Body of pancreas (tissue), 4 donors: Measurements from ENCODE around the gene VWDE. TPM values are rescaled to one million over a fixed set of nuclear protein-coding genes. Genes with fewer than 3 reads are reported as not detected.

ENCODE experiments used
- ATAC-seq: fragments of 150-250 bp; one replicate; pipeline ENCODE4 v1.9.1; 2016
- DNase-seq, 4 donors: peaks; one replicate each; pipeline ENCODE4 v3.0.0-alpha.2; 2019
- H3K27ac ChIP-seq, 4 donors: fragments of 200-600 bp; sonication (generic); 1 replicate in 3 of 4; 2 replicates in 1 of 4; pipeline versions ENCODE4 v1.5.1 to v1.6.1; 2016 to 2019; ENCODE audit warnings: mild to moderate bottlenecking in 1 of 4, mixed read lengths in 1 of 4, moderate library complexity in 1 of 4
- H3K27me3 ChIP-seq, 2 donors: fragments of 200-600 bp; sonication (generic); one replicate each; pipeline ENCODE4 v1.6.0; 2016; ENCODE audit warnings: mild to moderate bottlenecking in 1 of 2
- H3K36me3 ChIP-seq, 2 donors: fragments of 200-600 bp; sonication (generic); replicated peaks in 1 of 2; 2 replicates each; pipeline ENCODE4 v1.5.1; 2016; ENCODE audit warnings: low read depth in 2 of 2; ENCODE audit not compliant: insufficient read depth in 1 of 2
- H3K4me1 ChIP-seq: fragments of 200-600 bp; sonication (generic); one replicate; pipeline ENCODE4 v1.6.0; 2016
- H3K4me3 ChIP-seq, 2 donors: fragments of 200-600 bp; sonication (generic); 1 replicate in 1 of 2; 2 replicates in 1 of 2; pipeline ENCODE4 v1.5.1; 2016 to 2019
- H3K9me3 ChIP-seq, 3 donors: fragments of 200-600 bp; sonication (generic); 1 replicate in 2 of 3; 2 replicates in 1 of 3; pipeline ENCODE4 v1.5.1; 2016
- CTCF ChIP-seq, 7 experiments: fragments of 450-650 bp in 4 of 7; fragments of 200-600 bp in 3 of 7; sonication (generic) in 3 of 7; IDR thresholded peaks; one replicate each; pipeline ENCODE4 v1.5.1; 2016 to 2019; ENCODE audit warnings: antibody characterized with exemption in 7 of 7
- POLR2A ChIP-seq, 3 donors: fragments of 450-650 bp; IDR thresholded peaks; one replicate each; pipeline ENCODE4 v1.6.1; 2016; ENCODE audit warnings: antibody characterized with exemption in 3 of 3, mild to moderate bottlenecking in 2 of 3
- WGBS, 2 donors: methylation state at CpG; one replicate each; pipeline ENCODE4 v1.1.5; 2017; 5-methylcytosine and 5-hydroxymethylcytosine counted together
- intact Hi-C: fragments of 100-400 bp; cut with DNase I; formaldehyde crosslinking; loops from one replicate; pipeline ENCODE4 v1.15.1; 2023
- total RNA-seq, 2 donors: library from RNA; depleted of rRNA; stranded (reverse); fragments of >200 nt; gene quantifications; one replicate each; pipeline ENCODE4 v1.1.0, GENCODE V29; 2016

VWDE gene
- total RNA-seq, 2 donors from 2014 or later = 1.6 to 2.6 TPM

DNA sequence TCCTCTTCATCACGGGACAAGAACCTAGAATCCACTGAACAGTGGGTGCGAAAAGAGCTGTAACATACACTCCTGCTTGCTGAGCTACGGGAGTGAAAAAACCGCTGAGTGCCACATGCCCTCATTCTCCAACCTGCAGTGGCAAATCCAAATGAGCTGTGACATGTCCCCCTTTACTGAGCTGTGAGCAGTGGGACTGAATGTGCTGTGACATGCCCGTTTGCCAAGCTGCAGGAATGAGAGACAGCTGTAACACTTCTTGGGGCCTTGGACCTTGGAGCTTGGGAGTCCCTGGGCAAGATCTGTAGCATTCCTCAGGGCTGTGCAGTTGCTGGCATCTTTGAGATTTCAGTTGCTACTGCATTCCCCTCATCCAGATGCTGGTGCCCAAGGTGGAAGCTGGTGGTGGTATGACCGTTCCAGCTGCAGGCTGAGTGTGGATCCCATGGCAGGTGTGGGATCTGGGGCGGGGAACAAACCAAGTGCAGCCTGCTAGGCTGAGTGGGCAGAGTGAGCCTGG is 107.6 kb downstream of the VWDE start:
- DNase-seq (no peak), ATAC-seq (no peak)
- intact Hi-C loops = no loop called here
- no peak overlapping the region for H3K4me3 ChIP-seq
- no peaks in the 10 kb centered on the region for H3K4me1 ChIP-seq
- peaks cover 0 to 11% (median 0%) of the 10 kb centered on the region in 3 donors for H3K9me3 ChIP-seq
- no peak for TF ChIP-seq CTCF (IDR thresholded peaks at IDR 0.05)
- 85 to 87% methylated on average over 6 to 7 of the region's 7 CpGs for WGBS, 2 donors
- H3K36me3 ChIP-seq = no peaks in the 10 kb centered on the region
- no peak overlapping the region for H3K27ac ChIP-seq
- no peaks in the 10 kb centered on the region for H3K27me3 ChIP-seq

- intact Hi-C loops = no loop called here
- 34 to 45% methylated on average over 2 of the region's 2 CpGs for WGBS, 2 donors
- TF ChIP-seq CTCF (IDR thresholded peaks at IDR 0.05) = no peak
- TF ChIP-seq POLR2A (IDR thresholded peaks at IDR 0.05) = no peak
- H3K4me1 ChIP-seq = no peaks in the 10 kb centered on the region
- DNase-seq (no peak), ATAC-seq (no peak)
- H3K27ac ChIP-seq = no peak overlapping the region
- H3K9me3 ChIP-seq = peaks cover 0 to 11% (median 0%) of the 10 kb centered on the region in 3 donors
- H3K27me3 ChIP-seq = no peaks in the 10 kb centered on the region
- no peak overlapping the region for H3K4me3 ChIP-seq
- no peaks in the 10 kb centered on the region for H3K36me3 ChIP-seq
Measured at GRCh38 chr7:12294701-12295100, 109.0 kb downstream of the VWDE start.

- H3K4me1 ChIP-seq = no peaks in the 10 kb centered on the region
- TF ChIP-seq CTCF (IDR thresholded peaks at IDR 0.05) (no peak), POLR2A (IDR thresholded peaks at IDR 0.05) (no peak)
- intact Hi-C loops = no loop called here
- no peaks in the 10 kb centered on the region for H3K36me3 ChIP-seq
- no peak overlapping the region for H3K4me3 ChIP-seq
- peaks cover 0 to 11% (median 0%) of the 10 kb centered on the region in 3 donors for H3K9me3 ChIP-seq
- ATAC-seq (no peak), DNase-seq (no peak)
- H3K27ac ChIP-seq = no peak overlapping the region
- H3K27me3 ChIP-seq = no peaks in the 10 kb centered on the region
- WGBS, 2 donors = 43 to 56% methylated on average over 1 of the region's 1 CpG
Measured at GRCh38 chr7:12291870-12292269, 111.8 kb downstream of the VWDE start.

- TF ChIP-seq CTCF (IDR thresholded peaks at IDR 0.05) (no peak), POLR2A (IDR thresholded peaks at IDR 0.05) (no peak)
- Histone ChIP-seq H3K4me3 (no peak overlapping the region), H3K27me3 (no peaks in the 10 kb centered on the region), H3K4me1 (no peaks in the 10 kb centered on the region), H3K36me3 (no peaks in the 10 kb centered on the region), H3K27ac (no peak overlapping the region), H3K9me3 (peaks cover 0 to 11% (median 0%) of the 10 kb centered on the region in 3 donors)
- ATAC-seq = no peak
- intact Hi-C loops = no loop called here
- WGBS, 2 donors = 85 to 96% methylated on average over 1 of the region's 1 CpG
- no peak for DNase-seq
Measured at GRCh38 chr7:12290761-12291160, 112.9 kb downstream of the VWDE start.

DNA sequence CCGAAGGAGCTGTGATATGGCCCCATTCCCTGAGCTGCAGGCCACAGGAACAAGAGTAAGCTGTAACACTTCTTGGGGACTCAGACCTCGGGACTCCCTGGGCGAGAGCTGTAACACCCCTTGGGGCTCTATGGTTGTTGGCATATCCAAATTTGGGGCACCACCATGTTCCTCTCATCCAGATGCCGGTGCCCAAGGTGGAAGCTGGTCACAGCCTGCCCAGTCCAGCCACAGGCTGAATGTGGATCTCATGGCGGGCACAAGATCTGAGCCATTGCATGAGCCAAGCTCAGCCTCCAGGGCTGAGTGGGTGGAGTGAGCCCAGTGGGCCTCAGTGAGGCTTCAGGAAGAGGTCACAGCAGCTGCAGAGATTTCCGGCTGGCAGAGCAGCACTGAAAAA is 113.7 kb downstream of the VWDE start:
- ATAC-seq (no peak), DNase-seq (no peak)
- H3K4me1 ChIP-seq = no peaks in the 10 kb centered on the region
- H3K9me3 ChIP-seq = peaks cover 0 to 11% (median 0%) of the 10 kb centered on the region in 3 donors
- H3K27ac ChIP-seq = no peak overlapping the region
- H3K4me3 ChIP-seq = no peak overlapping the region
- no peaks in the 10 kb centered on the region for H3K36me3 ChIP-seq
- no peak for TF ChIP-seq CTCF (IDR thresholded peaks at IDR 0.05)
- no peak for TF ChIP-seq POLR2A (IDR thresholded peaks at IDR 0.05)
- WGBS, 2 donors = 68 to 69% methylated on average over 4 to 6 of the region's 6 CpGs
- intact Hi-C loops = no loop called here
- H3K27me3 ChIP-seq = no peaks in the 10 kb centered on the region
